ENCODE measurements around the gene BHLHE40.

The BHLHE40 gene

GRCh38 chr3:5002871-5003247 is 23.6 kb downstream of the BHLHE40 start:
- no peak for DNase-seq

GRCh38 chr3:5004319-5005152 is 25.3 kb downstream of the BHLHE40 start:
- no peak for DNase-seq

GRCh38 chr3:5005367-5005766 is 26.1 kb downstream of the BHLHE40 start:
- no peak for DNase-seq

- no peak for DNase-seq
Observed at GRCh38 chr3:5006755-5007202, 27.5 kb downstream of the BHLHE40 start.

- DNase-seq = no peak
Observed at GRCh38 chr3:5007873-5008272, 28.6 kb downstream of the BHLHE40 start.

GRCh38 chr3:5009506-5010109 is 30.4 kb downstream of the BHLHE40 start:
- DNase-seq = no peak

GRCh38 chr3:5010140-5010539 is 30.9 kb downstream of the BHLHE40 start:
- DNase-seq = no peak

- no peak for DNase-seq
Observed at GRCh38 chr3:5010706-5011554, 31.7 kb downstream of the BHLHE40 start.

- DNase-seq = no peak
Observed at GRCh38 chr3:5011555-5012256, 32.5 kb downstream of the BHLHE40 start.

- DNase-seq = no peak
Observed at GRCh38 chr3:5012367-5012766, 33.1 kb downstream of the BHLHE40 start.

GRCh38 chr3:5013021-5013906 is 34.0 kb downstream of the BHLHE40 start:
- no peak for DNase-seq

GRCh38 chr3:5014391-5014790 is 35.2 kb downstream of the BHLHE40 start:
- DNase-seq = no peak

GRCh38 chr3:5015056-5015455 is 35.8 kb downstream of the BHLHE40 start:
- no peak for DNase-seq

- peak; percentile 22 for DNase-seq
Observed at GRCh38 chr3:5016211-5017161, 37.2 kb downstream of the BHLHE40 start.

- no peak for DNase-seq
Observed at GRCh38 chr3:5017925-5018531, 38.8 kb downstream of the BHLHE40 start.

GRCh38 chr3:5019411-5020241 is 40.4 kb downstream of the BHLHE40 start:
- no peak for DNase-seq

GRCh38 chr3:5020242-5020722 is 41.0 kb downstream of the BHLHE40 start:
- DNase-seq = no peak

GRCh38 chr3:5021116-5022092 is 42.2 kb downstream of the BHLHE40 start:
- DNase-seq = no peak
